ENCODE results near the gene KHK.
"Not testable (repeated sequence)": the region's sequence is repeated elsewhere in the genome, so short reads cannot be mapped to it uniquely, and the experiment has no call there.

KHK gene

DNA sequence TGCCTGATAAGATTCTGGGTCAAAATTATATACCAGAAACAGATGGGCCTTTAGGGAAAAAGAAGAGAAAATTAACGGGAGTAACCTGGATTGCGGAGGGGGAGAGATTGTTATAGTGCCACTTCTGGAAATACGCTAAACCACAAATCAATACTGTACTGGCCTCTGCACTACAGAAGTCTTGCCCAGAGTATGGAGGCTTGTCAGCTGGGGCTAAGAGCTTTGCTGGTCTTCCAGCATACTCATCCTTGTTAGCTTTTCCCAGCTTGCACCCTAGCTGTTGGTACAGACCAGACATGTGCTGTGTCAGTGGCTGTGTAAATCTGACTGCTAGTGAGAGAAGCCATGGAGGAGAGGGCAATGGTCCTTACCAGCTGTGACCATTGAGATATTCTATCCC, 26.2 kb upstream of the KHK start:
- DNase-seq: no peak

DNA sequence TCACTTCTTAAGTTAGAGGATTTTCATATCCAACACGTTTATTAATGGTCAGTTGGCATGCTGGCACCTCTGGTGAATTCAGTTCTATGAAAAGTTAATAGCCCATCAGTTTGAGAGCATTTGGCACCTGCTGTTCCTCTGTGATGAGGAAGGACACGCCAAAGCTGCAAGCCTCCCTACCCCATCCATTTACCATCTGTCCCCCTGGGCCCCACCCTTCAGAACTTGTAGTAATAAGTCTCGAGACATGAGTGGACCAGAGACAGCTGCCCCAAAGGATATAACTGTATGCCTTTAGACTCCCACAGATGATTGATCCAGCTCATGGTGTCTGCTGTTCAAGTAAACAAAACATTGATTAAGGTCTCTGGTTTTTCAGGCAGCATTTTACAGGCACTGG, 21.4 kb upstream of the KHK start:
- DNase-seq: no peak

DNA sequence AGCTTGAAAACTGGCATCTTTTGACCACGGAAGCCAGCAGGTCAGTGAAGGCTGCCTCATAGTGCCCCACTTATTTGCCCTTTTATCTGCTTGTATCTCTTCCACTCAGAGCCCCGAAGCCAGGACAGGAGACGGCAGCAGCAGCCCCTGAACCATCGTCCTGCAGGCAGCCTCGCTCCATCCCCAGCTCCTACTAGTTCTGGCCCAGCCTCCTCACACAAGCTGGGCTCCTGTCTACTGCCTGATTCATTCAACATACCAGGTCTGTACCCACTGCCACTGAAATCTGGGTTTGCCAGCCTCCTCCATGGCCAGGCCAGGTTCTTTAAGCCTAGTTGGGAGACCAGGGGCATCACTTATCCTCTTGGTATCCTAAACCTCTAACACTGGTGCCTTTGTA, 19.2 kb upstream of the KHK start:
- no peak for DNase-seq

DNA sequence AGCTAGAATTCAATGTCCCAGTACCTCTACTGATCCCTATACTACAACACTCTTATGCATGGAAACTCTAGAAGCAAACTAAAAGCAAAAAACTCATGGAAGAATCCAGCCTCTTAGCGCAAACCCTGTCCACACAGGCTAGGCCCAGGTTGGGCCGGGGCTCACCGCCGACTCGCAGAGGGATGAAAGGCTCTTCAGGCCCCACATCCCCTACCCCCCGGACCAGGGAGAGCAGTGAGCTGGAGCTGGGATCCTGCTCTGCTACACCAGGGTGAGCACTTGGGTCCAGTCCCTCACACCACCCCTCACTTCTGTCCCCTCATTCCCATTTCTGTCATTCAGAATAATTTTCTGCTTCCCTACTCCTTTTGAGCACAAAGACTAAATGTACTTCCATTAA, 17.1 kb upstream of the KHK start:
- no peak for DNase-seq

DNA sequence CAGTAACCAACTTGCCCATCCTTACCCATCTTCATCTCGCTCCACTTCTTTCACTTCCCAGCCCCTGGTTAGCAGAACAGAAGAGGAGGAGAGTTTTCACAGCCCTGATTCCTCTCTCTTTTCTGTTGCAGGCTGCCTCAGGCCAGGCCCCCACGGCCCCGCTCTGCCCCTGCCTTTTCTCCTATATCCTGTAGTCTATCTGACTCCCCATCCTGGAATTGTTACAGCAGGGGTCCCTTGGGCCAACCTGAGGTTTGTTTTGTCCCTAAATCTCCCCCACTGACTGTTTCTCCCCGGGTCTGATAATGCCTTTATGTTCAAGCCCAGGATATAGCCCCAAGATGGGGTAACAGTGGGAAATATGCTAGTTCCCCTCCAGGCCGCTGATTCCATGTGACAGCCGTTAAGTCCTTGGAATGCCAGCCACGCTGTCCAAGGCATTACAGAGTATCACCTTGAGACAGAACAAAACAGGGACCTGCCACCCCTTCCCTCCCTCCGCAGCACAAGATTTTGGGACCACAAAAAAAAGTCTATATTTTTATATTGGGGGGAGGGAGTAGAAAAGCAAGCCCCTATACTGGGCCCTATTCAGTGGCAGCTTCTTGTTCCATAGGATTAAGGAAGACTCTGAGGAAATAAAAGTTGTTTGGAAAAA, 16.5 kb upstream of the KHK start:
- no peak for DNase-seq

DNA sequence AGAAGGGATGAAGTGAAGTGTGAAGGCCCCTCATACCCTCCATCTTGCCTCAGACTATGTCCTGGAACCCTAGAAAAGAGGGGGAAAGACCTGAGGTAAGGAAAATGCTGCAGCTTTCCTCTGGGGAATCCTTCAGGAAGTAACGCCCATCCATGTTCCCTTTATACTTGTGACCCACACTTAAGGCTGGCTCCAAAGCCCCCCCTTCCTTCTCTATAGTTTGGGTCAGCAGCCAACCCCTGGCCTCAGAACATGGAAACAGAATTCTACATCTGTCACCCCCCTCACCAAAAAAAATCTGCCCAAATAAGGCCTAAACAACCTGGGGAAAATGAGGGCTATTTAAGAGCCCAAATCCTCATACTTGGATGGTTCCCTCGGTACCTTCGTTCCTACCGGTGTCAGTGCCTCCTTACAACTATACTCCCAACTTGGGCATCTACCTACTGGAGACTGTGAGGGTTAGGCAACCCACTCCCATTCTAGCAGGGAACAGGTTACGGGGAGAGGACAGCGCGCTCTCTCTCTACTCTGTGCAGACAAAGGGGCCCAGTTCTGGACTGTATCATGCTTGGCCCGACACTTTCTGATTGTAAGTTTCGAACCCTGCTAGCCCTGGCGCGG, 15.8 kb upstream of the KHK start:
- no peak for DNase-seq

DNA sequence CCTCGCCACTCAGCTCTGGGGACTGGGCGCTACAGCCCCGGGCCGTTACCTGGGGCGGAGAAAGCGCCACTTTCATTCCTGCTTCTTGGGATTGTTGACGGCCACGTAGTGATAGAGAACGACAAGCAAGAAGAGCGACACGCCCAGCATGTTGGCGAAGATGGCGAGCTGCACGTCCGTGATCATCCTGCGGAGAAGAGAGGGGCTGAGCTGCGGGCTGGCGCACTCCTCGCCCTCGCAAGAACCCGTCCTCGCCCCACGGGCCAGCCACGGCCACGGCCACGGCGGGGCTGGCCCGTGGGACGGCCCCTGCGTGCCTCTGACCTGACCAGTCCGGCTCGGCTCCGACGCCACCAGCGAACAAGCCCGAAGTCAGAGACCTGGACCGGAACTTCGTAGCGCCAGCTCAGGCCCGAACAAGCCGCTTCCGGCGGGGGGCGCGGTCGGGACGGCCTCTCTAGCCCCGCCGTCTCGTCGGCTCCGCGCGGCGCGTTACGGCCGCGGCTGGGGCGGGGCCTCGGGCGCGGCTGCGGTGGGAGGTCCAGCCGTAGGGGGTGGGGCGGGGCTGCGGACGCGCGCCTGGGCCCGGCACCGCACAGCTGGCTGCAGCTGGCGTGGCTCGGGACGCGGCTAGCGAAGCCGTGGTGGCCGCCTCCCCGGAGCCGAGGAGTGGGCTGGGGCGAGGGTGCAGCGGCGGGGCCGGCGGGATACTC, 15.1 kb upstream of the KHK start, which contains the start of gene OST4:
Gene OST4, minus strand, starts transcription at position 378 of the 713 bp plus-strand sequence.
- peak; percentile 87 for DNase-seq

DNA sequence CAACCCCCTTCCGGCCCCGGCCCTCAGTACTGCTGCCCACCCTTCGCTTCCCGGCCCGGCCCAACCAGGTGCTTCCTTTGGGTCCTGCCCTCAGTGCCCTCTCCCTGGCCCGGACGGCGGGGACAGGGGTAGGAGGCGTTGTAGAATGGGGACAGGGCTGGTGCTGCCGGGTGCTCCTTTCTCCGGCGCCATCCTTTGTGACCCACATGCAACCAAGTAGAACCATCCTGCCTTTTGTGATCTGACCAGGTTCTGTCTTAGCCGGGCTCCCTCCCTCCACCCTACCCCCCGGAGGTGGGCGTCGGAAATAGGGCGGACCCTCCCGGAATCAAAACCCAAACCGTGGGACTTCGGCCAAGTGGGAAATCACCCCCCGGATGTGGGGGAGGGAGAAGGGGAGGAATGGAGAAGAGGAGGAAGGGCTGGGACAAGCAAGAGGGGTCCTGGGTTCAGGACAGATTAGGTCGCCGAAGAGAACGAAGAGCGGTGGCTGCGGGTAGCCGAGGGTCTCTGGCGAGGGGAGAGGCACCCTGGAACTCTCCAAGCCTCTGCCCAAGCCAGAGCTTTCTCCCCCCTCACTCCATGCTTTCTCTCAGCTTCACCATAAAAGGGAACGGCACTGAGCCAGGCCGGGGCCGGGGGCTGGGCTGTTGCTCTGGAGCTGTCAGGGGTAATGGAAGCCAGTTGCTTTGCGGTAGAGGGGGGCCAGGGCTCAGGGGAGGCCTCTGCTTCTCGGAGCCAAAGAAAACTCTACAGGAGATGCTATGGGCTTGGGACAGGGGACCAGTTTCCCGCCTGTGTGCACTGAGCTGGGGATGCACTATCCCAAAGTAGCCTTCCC, 14.4 kb upstream of the KHK start:
- DNase-seq: no peak

DNA sequence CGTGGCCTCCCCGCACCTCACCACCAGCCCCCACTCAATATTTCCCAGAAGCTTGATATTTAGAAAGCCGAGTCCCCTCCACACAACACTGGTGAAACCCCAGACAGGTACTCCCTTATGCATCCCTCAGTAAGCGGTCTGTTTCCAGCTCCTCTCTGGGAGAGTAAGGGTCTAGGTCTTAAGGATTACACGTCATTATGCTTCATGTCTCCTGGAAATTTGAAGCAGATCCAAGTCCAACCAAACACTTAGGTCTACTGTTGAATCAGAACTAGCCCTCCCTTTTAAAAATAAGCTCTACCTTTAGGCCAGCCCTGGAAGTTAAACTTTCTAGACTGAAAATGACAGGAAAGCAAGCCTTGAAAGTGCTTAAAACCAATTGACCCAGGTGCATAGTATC, 13.7 kb upstream of the KHK start:
- no peak for DNase-seq

DNA sequence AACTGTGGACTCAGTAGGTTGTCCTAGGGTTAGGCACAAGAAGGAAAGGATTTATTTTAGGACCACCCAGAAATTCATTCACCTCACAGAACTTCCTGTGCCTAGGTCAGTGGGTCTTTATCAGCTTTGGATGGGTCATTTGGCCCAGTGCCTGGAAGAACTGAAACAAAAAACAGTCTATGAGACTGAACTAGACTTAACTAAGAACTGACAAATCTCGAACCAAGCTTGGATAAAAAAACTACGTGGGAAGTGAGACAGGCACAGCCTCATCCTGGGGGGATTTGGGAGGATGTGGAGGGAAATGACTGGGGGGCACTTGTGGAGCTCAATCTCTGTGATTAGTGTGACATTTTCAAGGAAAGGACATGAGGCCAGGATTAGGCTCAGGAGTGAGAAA, 12.8 kb upstream of the KHK start:
- no peak for DNase-seq

DNA sequence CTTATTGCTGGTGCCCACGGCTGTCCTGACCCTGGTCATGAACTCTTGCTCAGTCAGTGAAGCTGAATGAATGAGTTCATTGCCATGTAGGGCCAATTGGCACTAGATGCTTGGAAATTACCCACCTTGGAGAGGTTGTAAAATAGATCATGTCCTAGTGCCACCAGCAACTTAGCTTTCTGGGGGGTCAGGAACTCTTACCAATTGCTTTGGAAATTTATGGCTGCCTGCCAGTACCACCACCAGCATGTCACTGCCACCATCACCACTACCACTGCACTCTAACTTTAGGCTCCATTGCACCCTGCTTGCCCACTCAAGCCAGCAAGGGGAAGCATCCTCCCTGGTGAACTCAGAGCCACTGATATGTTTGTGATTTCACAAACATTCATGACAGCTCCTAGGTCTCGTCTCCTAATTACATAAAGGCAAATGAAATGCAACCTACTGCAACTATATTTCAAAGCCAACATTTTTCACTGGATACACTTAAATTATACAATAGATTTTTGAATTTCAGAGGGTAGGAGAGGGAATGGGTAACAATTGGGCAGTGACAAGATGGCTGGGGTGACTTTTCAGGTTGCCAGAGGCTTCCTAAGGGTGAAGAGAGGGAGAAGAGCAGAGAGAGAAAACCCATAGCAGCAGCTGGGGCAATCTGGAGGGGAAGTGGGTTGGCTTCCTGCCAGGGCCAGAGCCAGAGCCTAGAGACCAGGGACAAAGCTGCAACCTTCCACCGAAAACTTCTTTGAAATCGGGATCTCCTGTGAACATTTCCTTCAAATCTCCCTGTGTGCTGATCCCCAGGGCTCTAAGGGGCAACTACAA, 11.6 kb upstream of the KHK start:
- DNase-seq: peak; percentile 58

DNA sequence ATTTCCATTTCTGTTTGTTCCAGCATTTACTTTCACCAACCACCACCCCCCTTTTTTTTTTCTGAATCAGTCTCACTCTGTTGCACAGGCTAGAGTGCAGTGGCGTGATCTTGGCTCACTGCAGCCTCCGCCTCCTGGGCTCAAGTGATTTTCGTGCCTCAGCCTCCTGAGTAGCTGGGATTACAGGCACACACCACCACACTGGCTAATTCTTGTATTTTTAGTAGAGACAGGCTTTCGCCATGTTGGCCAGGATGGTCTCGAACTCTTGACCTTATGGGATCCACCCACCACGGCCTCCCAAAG, 11.1 kb upstream of the KHK start:
- not testable (repeated sequence) for DNase-seq

DNA sequence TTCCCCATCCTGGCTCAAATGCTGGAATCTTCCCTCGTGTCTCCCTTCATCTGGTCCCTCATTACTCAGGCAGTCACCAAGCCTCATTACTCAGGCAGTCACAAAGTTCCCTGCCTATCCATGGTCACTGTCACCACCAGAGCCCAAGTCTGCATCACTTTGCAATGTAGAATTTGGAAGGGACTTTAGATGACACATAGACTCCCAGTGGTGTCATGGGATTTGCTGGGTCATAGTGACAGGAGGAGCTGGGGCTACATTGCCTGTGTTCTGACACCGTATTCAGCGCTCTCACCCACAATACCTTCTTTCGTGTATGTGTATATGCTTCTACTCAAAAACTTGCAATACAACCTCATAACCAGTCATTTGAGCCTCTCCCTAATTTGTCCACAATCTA, 10.2 kb upstream of the KHK start:
- DNase-seq: no peak

DNA sequence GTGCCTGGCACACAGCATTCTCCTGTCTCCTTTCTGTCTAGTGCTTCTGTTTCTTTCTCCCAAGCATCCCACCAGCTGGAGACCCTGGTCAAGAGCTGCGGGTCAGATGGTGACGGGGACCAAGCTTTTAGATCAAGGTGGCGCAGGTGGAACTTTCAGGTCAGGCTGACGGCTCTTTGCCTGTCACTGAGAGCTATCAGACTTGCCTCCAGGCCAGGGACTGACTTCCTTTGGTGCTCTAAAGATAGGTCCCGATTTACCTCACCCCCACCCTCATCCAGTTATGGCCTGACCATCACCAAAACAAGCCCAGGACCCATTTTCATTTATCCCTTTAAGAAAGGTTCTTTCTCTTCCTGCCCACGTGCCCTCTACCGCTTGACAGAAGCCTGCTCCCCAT, 9.3 kb upstream of the KHK start:
- DNase-seq: no peak

DNA sequence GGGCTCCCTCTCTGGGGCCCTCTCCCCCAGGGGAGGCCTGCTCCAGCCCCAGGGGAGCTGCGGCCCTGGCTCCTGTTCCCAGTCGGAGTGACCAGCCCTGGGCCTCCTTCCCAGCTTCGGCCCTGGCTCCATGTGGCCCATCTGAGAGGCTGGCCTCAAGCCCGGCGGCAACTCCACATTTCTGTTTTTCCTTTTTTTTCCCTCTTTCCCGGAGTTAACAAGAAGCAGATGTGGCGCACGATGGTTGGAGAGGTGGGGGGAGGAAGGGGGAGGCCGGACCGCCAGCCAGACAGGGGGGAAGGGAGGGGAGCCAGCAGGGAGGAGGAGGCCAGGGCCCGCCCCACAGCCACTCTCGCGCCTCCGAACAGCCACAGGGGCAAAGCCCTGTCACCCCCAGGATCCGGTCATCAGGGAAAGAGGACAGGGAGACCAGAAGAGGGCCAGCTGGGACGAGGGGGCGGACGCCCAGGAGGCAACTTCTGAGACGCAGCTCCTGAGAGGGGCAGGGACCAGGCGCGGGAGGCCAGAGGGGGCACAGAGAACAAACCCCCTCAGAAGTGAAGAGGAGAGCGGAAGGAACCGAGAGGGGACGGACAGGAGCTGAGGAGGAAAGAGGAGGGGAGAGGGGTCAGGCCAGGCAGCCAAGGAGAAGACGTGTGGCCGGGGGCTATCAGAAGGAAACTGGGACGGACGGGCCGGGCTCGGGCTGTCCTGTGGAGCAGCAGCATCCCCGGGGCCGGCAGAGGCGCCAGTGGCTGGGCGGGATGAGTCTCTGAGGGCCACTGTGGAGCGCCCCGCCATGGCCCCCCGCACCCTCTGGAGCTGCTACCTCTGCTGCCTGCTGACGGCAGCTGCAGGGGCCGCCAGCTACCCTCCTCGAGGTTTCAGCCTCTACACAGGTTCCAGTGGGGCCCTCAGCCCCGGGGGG, 8.0 kb upstream of the KHK start, which contains the start of gene EMILIN1:
Gene EMILIN1, plus strand, starts transcription at position 349 of the 928 bp plus-strand sequence. Its CDS starts 451 bp downstream, at position 800.
- no peak for DNase-seq

DNA sequence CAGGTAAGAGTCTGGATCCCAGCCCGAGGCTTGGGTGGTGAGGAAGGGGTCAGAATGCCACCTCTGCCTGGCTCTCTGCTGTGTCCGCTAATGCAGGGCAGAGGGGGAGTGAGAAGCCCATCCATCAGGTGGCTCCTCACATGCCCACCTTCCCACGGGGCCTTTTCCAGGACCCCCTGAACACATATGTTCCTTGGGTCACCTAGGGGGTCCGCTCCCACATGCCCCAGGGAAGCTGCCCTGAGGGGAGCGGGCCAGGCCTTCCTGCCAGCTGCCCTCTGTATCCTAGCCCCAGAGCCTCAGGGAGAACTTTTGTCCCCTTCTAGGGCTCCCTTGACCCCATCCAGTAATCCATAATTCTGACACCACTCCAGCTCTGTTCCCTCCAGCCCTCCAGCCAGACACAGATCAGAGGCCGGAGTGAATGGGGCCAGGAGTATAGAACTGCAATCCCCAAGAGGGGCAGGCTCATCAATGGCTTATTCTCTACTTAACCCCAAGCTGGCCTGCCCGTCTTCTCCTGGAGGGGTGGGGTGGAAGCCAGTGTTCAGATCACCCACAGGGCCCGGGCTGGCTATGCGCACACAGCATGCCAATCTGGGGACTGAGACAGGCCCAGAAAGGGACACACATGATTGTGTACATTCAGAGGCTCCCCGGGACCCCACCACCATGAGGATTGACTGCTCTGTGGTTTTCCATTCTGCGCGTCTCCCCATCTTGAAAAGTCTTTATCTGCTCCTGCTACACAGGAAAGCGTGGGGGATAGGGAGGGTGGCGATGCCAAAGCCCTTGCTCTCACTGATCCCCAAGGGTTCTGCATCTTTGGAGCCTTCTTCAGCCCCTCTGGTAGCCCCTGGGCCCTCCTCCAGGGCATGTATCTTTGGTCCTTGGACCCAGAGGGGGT, 7.1 kb upstream of the KHK start:
- DNase-seq: no peak

DNA sequence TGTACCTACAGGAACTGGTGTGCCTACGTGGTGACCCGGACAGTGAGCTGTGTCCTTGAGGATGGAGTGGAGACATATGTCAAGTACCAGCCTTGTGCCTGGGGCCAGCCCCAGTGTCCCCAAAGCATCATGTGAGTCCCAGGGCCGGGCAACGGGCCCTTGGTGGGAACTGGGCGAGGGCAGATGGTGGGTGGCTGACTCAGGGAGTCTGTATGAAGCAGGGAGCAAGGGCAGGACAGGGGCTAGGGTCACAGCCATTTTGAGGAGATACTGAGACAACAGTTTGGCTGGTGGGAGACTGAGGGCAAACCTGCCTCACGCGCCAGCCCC, 6.5 kb upstream of the KHK start:
- DNase-seq: no peak

DNA sequence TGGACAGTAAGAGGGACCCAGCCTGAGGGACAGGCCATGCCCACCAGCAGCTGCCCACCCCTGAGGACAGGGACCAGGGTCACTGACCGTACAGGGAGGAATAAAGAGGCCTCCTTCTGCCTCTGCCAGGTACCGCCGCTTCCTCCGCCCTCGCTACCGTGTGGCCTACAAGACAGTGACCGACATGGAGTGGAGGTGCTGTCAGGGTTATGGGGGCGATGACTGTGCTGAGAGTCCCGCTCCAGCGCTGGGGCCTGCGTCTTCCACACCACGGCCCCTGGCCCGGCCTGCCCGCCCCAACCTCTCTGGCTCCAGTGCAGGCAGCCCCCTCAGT, 6.0 kb upstream of the KHK start:
- DNase-seq: no peak

DNA sequence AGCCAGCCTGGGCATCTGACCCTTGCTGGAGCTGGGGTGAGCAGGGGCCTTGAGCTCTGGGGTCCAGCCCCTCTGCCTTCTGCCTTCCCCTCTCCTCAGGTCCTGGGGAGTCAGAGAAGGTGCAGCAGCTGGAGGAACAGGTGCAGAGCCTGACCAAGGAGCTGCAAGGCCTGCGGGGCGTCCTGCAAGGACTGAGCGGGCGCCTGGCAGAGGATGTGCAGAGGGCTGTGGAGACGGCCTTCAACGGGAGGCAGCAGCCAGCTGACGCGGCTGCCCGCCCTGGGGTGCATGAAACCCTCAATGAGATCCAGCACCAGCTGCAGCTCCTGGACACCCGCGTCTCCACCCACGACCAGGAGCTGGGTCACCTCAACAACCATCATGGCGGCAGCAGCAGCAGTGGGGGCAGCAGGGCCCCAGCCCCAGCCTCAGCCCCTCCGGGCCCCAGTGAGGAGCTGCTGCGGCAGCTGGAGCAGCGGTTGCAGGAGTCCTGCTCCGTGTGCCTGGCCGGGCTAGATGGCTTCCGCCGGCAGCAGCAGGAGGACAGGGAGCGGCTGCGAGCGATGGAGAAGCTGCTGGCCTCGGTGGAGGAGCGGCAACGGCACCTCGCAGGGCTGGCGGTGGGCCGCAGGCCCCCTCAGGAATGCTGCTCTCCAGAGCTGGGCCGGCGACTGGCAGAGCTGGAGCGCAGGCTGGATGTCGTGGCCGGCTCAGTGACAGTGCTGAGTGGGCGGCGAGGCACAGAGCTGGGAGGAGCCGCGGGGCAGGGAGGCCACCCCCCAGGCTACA, 4.4 kb upstream of the KHK start:
- DNase-seq: no peak
